Adrenal gland (tissue), 12 donors: Measurements from ENCODE around the gene ST6GALNAC3. TPM values are rescaled to one million over a fixed set of nuclear protein-coding genes. Genes with fewer than 3 reads are reported as not detected.

Experiments used
- DNase-seq, 7 donors: peaks; one replicate each; pipeline ENCODE4 v3.0.0-alpha.2; 2019 to 2020
- H3K27ac ChIP-seq, 5 donors: fragments of 200-600 bp; sonication (generic) in 4 of 5; 1 replicate in 3 of 5; 2 replicates in 2 of 5; pipeline versions ENCODE4 v1.5.1 to v1.8.0; 2016 to 2020; ENCODE audit warnings: mild to moderate bottlenecking in 1 of 5
- H3K27me3 ChIP-seq: fragments of 200-600 bp; 2 replicates; pipeline ENCODE4 v1.8.0; 2021
- H3K36me3 ChIP-seq, 2 donors: fragments of 200-600 bp; replicated peaks in 1 of 2; 1 replicate in 1 of 2; 2 replicates in 1 of 2; pipeline versions ENCODE4 v1.5.1 to v1.8.0; 2018 to 2022
- H3K4me1 ChIP-seq, 2 donors: fragments of 200-600 bp; replicated peaks in 1 of 2; 1 replicate in 1 of 2; 2 replicates in 1 of 2; pipeline versions ENCODE4 v1.5.1 to v1.8.0; 2018 to 2021
- H3K4me3 ChIP-seq, 4 donors: fragments of 200-600 bp; sonication (generic) in 3 of 4; one replicate each; pipeline ENCODE4 v1.5.1; 2016 to 2018
- H3K9me3 ChIP-seq, 3 donors: fragments of 200-600 bp; sonication (generic) in 1 of 3; replicated peaks in 1 of 3; 1 replicate in 2 of 3; 2 replicates in 1 of 3; pipeline versions ENCODE4 v1.5.1 to v1.8.0; 2016 to 2021
- POLR2A ChIP-seq, 2 donors: fragments of 450-650 bp; IDR thresholded peaks; one replicate each; pipeline ENCODE4 v1.6.1; 2017; ENCODE audit warnings: antibody characterized with exemption in 2 of 2, mild to moderate bottlenecking in 2 of 2, moderate library complexity in 1 of 2
- WGBS, 4 donors: extraction: QIAGEN DNeasy Blood & Tissue Kit in 2 of 4; methylation state at CpG; one replicate each; pipeline versions ENCODE4 v1.1.5 to v1.1.7; 2013 to 2017; 5-methylcytosine and 5-hydroxymethylcytosine counted together
- intact Hi-C, 2 donors: fragments of 100-400 bp; cut with DNase I; formaldehyde crosslinking; loops; one replicate each; pipeline versions ENCODE4 v1.14.1 to v1.15.0; 2022 to 2023
- polyA plus RNA-seq, 3 donors: library from polyadenylated mRNA; stranded (reverse); fragments of 200-250 nt in 2 of 3; fragments of 350-450 nt in 1 of 3; fragmentation: Illumina TruSeq in 1 of 3; extraction: RNeasy Lipid Tissue Mini Kit (QIAGEN cat#74804) in 1 of 3; gene quantifications; one replicate each; pipeline ENCODE4 v1.2.3, GENCODE V29; 2013 to 2014
- total RNA-seq, 9 donors: library from RNA; depleted of rRNA in 4 of 9; stranded (reverse); fragments of >200 nt in 4 of 9; fragments of 120-200 nt in 1 of 9; fragmentation: NEBNext Ultra II Directional in 1 of 9; extraction: Animal tissue kit (Norgen Biotek cat#: 25700) in 1 of 9; gene quantifications; one replicate each; pipeline versions ENCODE4 v1.1.0 to v1.2.4, GENCODE V29; 2013 to 2023
- TF ChIP-seq, protein P1 (sequence below), 6 experiments: fragments of 450-650 bp in 4 of 6; fragments of 200-600 bp in 2 of 6; sonication (generic) in 1 of 6; IDR thresholded peaks; 1 replicate in 5 of 6; 2 replicates in 1 of 6; pipeline versions ENCODE4 v1.5.1 to v1.8.0; 2016 to 2021; ENCODE audit warnings: antibody characterized with exemption in 6 of 6, mild to moderate bottlenecking in 2 of 6, moderate library complexity in 1 of 6
- donor health status: healthy with polysubstance abuse.
- donor health status: Bipolar disorder and iron deficiency.
- donor health status: DM: yes; HTN: yes; CAD: no.
- donor health status: DM: no; HTN: no; CAD: no.
- donor health status: DM: no; HTN: no; CAD: no.
- donor health status: DM: yes; HTN: yes; CAD: no.

Gene ST6GALNAC3
- total and polyA plus RNA-seq, 12 donors = 1.4 to 11.5 (median 5.9) TPM

GRCh38 chr1:76482272-76482671, 407.7 kb downstream of the ST6GALNAC3 start:
- H3K4me1 ChIP-seq = no peaks in the 10 kb centered on the region
- no peaks in the 10 kb centered on the region for H3K27me3 ChIP-seq
- H3K9me3 ChIP-seq = no peaks in the 10 kb centered on the region
- no peak overlapping the region for H3K4me3 ChIP-seq
- 36 to 60% (median 53%) methylated on average over 2 of the region's 2 CpGs for WGBS, 4 donors
- H3K27ac ChIP-seq = no peak overlapping the region
- no peaks in the 10 kb centered on the region for H3K36me3 ChIP-seq
- intact Hi-C loops = no loop called here
- no peak for DNase-seq
- TF ChIP-seq POLR2A (IDR thresholded peaks at IDR 0.05) = no peak
- TF ChIP-seq, protein P1, sequence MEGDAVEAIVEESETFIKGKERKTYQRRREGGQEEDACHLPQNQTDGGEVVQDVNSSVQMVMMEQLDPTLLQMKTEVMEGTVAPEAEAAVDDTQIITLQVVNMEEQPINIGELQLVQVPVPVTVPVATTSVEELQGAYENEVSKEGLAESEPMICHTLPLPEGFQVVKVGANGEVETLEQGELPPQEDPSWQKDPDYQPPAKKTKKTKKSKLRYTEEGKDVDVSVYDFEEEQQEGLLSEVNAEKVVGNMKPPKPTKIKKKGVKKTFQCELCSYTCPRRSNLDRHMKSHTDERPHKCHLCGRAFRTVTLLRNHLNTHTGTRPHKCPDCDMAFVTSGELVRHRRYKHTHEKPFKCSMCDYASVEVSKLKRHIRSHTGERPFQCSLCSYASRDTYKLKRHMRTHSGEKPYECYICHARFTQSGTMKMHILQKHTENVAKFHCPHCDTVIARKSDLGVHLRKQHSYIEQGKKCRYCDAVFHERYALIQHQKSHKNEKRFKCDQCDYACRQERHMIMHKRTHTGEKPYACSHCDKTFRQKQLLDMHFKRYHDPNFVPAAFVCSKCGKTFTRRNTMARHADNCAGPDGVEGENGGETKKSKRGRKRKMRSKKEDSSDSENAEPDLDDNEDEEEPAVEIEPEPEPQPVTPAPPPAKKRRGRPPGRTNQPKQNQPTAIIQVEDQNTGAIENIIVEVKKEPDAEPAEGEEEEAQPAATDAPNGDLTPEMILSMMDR (IDR thresholded peaks at IDR 0.05) = no peak

- no peaks in the 10 kb centered on the region for H3K27me3 ChIP-seq
- TF ChIP-seq, protein P1 (IDR thresholded peaks at IDR 0.05) = no peak
- TF ChIP-seq POLR2A (IDR thresholded peaks at IDR 0.05) = no peak
- intact Hi-C loops = no loop called here
Observed at GRCh38 chr1:76491737-76492136, 417.2 kb downstream of the ST6GALNAC3 start.

DNA sequence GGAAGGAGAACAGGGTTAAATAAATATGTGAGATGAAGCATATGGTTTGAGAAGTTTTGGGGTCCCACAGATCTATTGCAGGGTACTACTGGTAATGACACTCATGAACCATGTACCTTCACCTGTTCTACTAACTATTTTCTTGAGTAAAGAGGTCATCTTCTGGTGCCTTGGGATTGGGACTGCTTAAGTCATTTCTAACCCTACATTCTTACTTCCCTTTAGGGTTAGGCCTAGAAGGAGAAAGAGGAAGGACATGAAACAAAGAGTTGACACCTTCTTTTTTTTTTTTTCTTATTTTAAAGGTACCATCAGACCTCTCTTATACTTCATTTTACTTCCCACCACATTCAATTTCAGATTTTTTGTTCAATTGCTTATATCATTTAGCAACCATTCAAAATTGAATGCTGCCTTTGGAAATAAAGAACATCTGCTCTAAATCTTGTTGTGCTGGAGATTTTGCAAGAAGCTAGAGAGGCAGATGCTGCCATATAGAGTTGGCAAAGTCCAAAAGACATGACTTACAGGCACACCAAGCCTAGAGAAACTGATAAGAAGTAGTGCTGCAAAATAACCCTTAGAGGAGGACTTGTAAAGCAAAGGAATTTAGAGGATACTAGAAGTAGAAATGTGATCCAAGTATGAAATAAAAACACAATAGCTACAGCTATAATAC, 418.3 kb downstream of the ST6GALNAC3 start:
- Histone ChIP-seq H3K9me3 (no peaks in the 10 kb centered on the region), H3K4me3 (no peak overlapping the region), H3K27me3 (no peaks in the 10 kb centered on the region), H3K4me1 (no peaks in the 10 kb centered on the region), H3K36me3 (no peaks in the 10 kb centered on the region), H3K27ac (no peak overlapping the region)
- intact Hi-C loops = no loop called here
- DNase-seq = no peak
- TF ChIP-seq POLR2A (IDR thresholded peaks at IDR 0.05) = no peak
- TF ChIP-seq, protein P1 (IDR thresholded peaks at IDR 0.05) = no peak

More at GRCh38 chr1:76491737-76492136, 417.2 kb downstream of the ST6GALNAC3 start:
- DNase-seq = no peak
- H3K27ac ChIP-seq = no peak overlapping the region
- no peaks in the 10 kb centered on the region for H3K9me3 ChIP-seq
- WGBS, 4 donors = 80 to 93% (median 85%) methylated on average over 2 of the region's 2 CpGs
- H3K36me3 ChIP-seq = no peaks in the 10 kb centered on the region
- H3K4me1 ChIP-seq = no peaks in the 10 kb centered on the region
- H3K4me3 ChIP-seq = no peak overlapping the region

DNA sequence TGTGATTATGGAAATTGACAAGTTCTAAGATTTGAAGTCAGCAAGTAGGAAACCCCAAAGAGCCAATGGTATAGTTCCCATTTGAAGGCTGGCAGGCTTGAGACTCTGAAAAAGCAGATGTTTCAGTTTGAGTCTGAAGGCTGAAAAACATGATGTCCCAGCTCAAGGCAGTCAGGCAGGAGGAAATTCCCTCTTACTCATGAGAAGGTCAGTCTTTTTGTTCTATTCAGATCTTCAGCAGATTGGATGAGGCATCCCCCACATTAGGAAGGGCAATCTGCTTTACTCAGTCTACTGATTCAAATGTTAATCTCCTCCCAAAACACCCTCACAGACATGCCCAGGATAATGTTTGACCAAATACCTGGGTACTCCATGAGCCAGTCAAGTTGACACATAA, 420.3 kb downstream of the ST6GALNAC3 start:
- Histone ChIP-seq H3K27ac (no peak overlapping the region), H3K36me3 (no peaks in the 10 kb centered on the region), H3K9me3 (no peaks in the 10 kb centered on the region), H3K4me3 (no peak overlapping the region), H3K27me3 (no peaks in the 10 kb centered on the region), H3K4me1 (no peaks in the 10 kb centered on the region)
- intact Hi-C loops = no loop called here
- no peak for DNase-seq
- no peak for TF ChIP-seq POLR2A (IDR thresholded peaks at IDR 0.05)
- TF ChIP-seq, protein P1 (IDR thresholded peaks at IDR 0.05) = no peak
